RWPE1 (cell line): ENCODE data around the gene MTG2.

ENCODE experiments used
- CTCF ChIA-PET: fragments of 350-600 bp; sonication (Branson Sonifier 250); formaldehyde crosslinking; extraction: SDS; loops from one replicate; lab custom pipeline; 2021; lab: Yijun Ruan, JAX
- POLR2A ChIA-PET: fragments of 400-600 bp; formaldehyde crosslinking; extraction: SDS; loops from one replicate; lab custom pipeline; 2020; ENCODE audit warnings: antibody characterized with exemption; ENCODE audit not compliant: low non-redundant PET; lab: Yijun Ruan, JAX
- DNase-seq: peaks from one replicate; pipeline ENCODE4 v3.0.0; 2012; ENCODE audit warnings: low spot score
- H3K27ac ChIP-seq: fragments of 450-650 bp; 2 replicates; pipeline ENCODE4 v1.5.1; 2017
- TF ChIP-seq, protein P1 (sequence below): fragments of 450-650 bp; conservative IDR thresholded peaks from 2 replicates; pipeline ENCODE4 v1.5.1; 2017; ENCODE audit warnings: low read depth, mild to moderate bottlenecking

MTG2 gene

DNA sequence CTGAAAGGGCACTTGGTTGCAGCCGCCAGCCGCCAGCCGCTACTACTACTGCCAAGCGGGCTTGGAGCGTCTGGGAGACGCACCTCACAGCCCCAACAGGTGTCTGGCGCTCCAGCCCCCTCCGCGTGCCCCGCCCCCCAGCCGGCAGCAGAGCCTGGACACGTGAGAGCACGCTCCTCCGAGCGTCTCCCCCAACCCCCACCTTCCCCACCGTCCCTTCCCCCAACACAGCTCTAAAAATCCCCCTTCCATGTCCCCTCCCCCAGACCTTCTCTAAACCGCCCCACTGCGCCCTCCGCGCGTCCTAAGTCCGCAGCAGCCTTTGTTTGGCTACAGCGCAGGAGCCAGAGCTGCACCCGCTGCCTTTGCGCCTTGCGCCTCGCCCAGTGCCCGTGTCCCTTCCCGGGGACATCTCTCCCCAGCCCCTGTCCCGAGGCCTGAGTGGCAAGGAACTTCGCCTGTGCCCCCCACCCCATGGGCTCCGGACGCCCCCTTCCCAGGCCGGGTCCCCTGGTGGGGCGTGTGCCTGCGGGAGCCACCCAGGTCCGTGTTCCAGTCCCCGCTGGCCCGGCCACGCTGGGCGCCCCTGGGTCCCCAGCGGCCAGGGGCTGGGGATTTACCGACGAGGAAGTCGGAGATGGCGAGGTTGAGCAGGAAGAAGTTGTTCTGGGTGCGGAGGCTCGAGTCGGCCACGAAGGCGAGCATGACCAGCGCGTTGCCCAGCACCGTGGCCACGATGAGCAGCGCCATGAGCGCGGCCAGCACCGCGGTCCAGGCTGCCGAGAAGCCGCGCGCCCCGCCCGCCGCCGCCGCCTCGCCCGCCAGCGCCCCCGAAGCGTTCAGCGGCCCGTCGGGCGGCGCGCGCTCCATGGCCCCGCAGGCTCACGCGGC lies 36.5 kb downstream of the MTG2 start:
- ChIA-PET CTCF (interaction anchor here (0.6 to 1.5 kb wide), 4 partner anchors 9 to 277 kb away, joined by 3 to 7 read pairs (median 4); no protein-coding TSS in a partner anchor), POLR2A (no interaction called here)
- TF ChIP-seq, protein P1, sequence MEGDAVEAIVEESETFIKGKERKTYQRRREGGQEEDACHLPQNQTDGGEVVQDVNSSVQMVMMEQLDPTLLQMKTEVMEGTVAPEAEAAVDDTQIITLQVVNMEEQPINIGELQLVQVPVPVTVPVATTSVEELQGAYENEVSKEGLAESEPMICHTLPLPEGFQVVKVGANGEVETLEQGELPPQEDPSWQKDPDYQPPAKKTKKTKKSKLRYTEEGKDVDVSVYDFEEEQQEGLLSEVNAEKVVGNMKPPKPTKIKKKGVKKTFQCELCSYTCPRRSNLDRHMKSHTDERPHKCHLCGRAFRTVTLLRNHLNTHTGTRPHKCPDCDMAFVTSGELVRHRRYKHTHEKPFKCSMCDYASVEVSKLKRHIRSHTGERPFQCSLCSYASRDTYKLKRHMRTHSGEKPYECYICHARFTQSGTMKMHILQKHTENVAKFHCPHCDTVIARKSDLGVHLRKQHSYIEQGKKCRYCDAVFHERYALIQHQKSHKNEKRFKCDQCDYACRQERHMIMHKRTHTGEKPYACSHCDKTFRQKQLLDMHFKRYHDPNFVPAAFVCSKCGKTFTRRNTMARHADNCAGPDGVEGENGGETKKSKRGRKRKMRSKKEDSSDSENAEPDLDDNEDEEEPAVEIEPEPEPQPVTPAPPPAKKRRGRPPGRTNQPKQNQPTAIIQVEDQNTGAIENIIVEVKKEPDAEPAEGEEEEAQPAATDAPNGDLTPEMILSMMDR, result no peak
- DNase-seq, result no peak
- no peak overlapping the region for H3K27ac ChIP-seq

DNA sequence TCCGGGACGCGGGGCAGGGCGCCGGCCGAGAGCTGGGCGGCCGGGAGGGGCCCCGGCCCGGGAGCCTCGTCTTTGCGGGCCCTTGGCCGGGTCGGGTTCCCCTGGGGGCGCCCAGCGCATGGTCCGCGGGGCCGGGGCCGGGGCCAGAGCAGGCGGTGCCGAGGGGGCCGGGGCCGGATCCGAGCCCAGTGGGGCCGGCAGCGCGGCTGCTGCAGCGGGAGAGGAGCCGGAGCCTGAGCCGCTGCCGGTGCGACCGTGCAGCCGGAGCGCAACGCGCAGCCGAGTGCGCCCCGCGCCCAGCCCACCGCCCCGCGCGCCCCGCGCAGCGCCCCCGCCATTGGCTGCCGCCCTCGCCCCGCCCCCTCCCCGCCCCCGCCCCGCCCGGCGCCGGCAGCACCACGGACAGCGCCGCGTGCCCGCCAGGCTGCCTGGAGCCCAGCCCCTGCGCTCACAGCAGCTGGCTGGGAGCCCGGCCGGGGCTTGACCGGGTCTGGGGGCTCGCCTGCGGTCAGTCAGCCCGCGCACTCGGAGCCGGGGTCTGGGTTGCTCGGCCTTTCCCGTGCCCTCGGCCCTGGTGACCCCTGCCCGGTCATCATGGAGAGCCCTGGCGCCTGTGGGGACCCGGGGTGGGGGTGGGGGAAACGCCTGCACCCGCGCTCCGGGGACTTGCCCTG lies 37.3 kb downstream of the MTG2 start, which contains the start of gene HRH3:
HRH3 (minus strand) TSS at position 287 of the 674 bp plus-strand sequence. CDS start 308 bp downstream, outside the sequence.
- TF ChIP-seq, protein P1, result no peak
- peak; percentile 84 for DNase-seq
- POLR2A ChIA-PET, result interaction anchor here (0.6 kb wide), 1 partner anchor 154 kb away, joined by 4 read pairs; no protein-coding TSS in a partner anchor
- CTCF ChIA-PET, result no interaction called here
- no peak within 1 kb of the TSS for H3K27ac ChIP-seq

DNA sequence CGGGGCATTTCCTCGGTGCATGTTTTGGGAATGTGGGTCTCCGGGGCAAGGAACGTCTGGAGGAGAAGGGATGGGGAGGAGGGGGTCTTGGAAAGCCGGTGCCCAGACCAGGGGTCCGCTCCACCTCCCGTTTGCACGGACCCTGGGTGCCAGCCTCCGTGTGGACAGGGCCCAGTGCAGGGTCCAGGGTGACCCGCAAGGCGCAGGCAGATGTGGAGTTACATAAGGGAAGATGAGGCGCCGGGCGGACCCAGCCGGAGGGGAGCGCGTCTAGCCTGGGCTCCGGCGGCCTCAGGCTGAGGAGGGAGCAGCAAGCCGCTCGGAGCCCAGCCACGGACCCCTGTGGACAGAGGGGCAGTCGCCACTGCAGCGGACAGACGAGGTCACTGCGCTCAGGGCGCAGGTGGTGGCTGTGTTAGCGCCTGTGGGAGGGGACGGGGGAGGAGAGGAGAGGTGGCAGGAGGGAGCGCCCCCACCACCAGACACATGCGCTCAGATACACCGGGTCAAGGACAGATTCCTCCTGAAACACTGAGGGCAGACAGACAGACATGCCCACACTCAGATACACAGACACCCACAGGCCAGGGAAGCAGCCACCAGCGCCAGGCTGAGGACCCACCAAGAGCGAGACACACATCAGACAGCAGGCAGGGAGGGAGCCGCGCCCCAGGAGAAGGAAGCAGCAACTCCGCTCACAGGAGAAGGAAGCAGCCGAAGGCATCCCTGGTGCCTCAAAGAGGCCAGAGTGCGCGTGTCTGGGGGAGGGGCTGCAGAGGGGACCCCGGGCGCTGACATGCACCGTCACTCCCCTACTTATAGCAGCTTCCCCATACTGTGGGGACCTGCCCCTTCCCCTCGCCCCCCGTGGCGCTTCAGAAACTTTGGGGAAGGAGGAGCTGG lies 38.1 kb downstream of the MTG2 start:
- DNase-seq, result no peak
- TF ChIP-seq, protein P1, result no peak
- H3K27ac ChIP-seq, result no peak overlapping the region
- POLR2A ChIA-PET, result interaction anchor here (0.6 kb wide), 1 partner anchor 155 kb away, joined by 4 read pairs; no protein-coding TSS in a partner anchor
- CTCF ChIA-PET, result interaction anchor here (0.7 to 0.8 kb wide), 2 partner anchors 13 to 93 kb away, joined by 3 read pairs; no protein-coding TSS in a partner anchor

DNA sequence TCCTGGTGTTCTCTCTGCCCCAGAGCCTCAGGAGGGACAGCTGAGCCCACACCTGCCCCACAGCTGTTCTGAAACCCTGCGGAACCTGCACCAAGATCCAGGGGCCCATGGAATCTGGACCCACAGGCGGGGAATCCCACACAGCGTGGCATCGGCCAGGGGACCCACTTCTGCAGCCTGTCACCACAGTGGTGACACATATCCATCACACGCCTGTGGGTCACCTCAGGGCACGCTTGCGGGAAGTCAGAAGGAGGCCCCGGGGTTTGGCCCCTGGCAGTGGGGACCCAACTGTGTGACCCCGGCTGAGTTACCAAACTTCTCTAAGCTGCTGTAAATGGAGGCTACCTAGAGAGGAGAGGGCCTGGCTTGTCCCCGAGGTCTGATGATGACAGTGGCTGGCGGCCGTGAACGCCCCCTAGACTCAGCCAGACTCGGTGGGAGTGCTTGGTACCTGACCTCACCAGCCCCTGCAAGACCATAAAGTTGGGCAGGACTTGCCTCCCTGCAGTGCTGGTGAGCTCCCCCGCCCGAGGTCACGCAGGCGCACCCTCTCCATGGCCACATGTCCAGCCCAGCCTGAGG lies 39.5 kb downstream of the MTG2 start:
- H3K27ac ChIP-seq, result no peak overlapping the region
- ChIA-PET CTCF (interaction anchor here (0.7 kb wide), 1 partner anchor 13 kb away, joined by 4 read pairs; no protein-coding TSS in a partner anchor), POLR2A (no interaction called here)
- no peak for DNase-seq
- TF ChIP-seq, protein P1, result no peak

DNA sequence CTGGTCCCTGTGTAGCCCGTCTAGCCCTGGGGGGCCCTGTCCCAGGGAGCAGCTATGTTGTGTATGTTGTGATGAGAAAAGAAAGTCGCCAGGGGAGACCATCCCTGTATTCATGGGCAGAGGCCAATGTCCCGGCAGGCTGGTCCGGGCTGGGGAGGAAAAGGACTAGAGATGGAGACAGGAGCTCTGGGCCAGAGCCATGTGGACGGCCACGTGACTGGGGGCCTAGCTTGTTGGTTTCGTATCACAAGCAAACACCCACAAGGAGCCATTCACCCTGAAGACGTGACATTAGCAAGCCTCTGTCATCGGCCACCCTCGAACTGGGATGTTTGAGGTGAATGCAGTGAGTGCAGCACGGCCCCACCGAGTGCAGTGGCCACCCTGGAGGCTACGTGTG lies 40.1 kb downstream of the MTG2 start:
- TF ChIP-seq, protein P1, result no peak
- no peak overlapping the region for H3K27ac ChIP-seq
- POLR2A ChIA-PET, result no interaction called here
- no peak for DNase-seq
- CTCF ChIA-PET, result interaction anchor here (0.6 kb wide), 1 partner anchor 21 kb away, joined by 3 read pairs; no protein-coding TSS in a partner anchor
